Neural progenitor cell (in vitro differentiated cells): ENCODE data around the gene GPR180. TPM values are rescaled to one million over a fixed set of nuclear protein-coding genes. Genes with fewer than 3 reads are reported as not detected.
A peak's percentile ranks its signal among the peaks of the same experiment; 100 is the strongest.

Experiments used
- DNase-seq: peaks from one replicate; pipeline ENCODE4 v3.0.0-alpha.2; 2016; ENCODE audit warnings: low spot score
- H2AFZ ChIP-seq: fragments of 200-600 bp; sonication (generic); replicated peaks from 2 replicates; pipeline ENCODE4 v1.6.1; 2016; ENCODE audit warnings: antibody characterized with exemption
- H3F3A ChIP-seq: fragments of 200-600 bp; sonication (generic); 2 replicates; pipeline ENCODE4 v1.6.1; 2016; ENCODE audit warnings: antibody characterized with exemption, low read depth
- H3K27ac ChIP-seq: fragments of 200-600 bp; sonication (generic); 2 replicates; pipeline ENCODE4 v1.5.1; 2016; ENCODE audit warnings: mild to moderate bottlenecking
- H3K27me3 ChIP-seq: fragments of 200-600 bp; sonication (generic); 2 replicates; pipeline ENCODE4 v1.6.1; 2016; ENCODE audit warnings: mild to moderate bottlenecking, moderate library complexity
- H3K36me3 ChIP-seq: fragments of 200-600 bp; sonication (generic); 2 replicates; pipeline ENCODE4 v1.5.1; 2016
- H3K4me1 ChIP-seq: fragments of 200-600 bp; sonication (generic); 2 replicates; pipeline ENCODE4 v1.6.1; 2016; ENCODE audit warnings: mixed run types
- H3K4me2 ChIP-seq: fragments of 200-600 bp; sonication (generic); 2 replicates; pipeline ENCODE4 v1.6.1; 2016
- H3K4me3 ChIP-seq: fragments of 200-600 bp; sonication (generic); 2 replicates; pipeline ENCODE4 v1.5.1; 2016
- H3K79me2 ChIP-seq: fragments of 200-600 bp; sonication (generic); 2 replicates; pipeline ENCODE4 v1.6.1; 2016; ENCODE audit warnings: low read depth
- H3K9ac ChIP-seq: fragments of 200-600 bp; sonication (generic); 2 replicates; pipeline ENCODE4 v1.6.1; 2016
- H3K9me3 ChIP-seq: fragments of 200-600 bp; sonication (generic); 2 replicates; pipeline ENCODE4 v1.5.1; 2016; ENCODE audit warnings: low read depth
- H4K20me1 ChIP-seq: fragments of 200-600 bp; sonication (generic); 2 replicates; pipeline ENCODE4 v1.6.1; 2016; ENCODE audit warnings: low read depth
- H3K27ac Mint-ChIP-seq: 3 replicates; pipeline ENCODE4 v1.8.0; 2021; ENCODE audit warnings: mixed read lengths
- H3K27me3 Mint-ChIP-seq: 2 replicates; pipeline ENCODE4 v1.8.0; 2022; ENCODE audit warnings: low read depth, mild to moderate bottlenecking, inconsistent platforms, moderate library complexity, mixed read lengths; ENCODE audit not compliant: insufficient read depth
- H3K36me3 Mint-ChIP-seq: 3 replicates; pipeline ENCODE4 v1.8.0; 2021; ENCODE audit warnings: mixed read lengths
- H3K4me1 Mint-ChIP-seq: 3 replicates; pipeline ENCODE4 v1.8.0; 2021; ENCODE audit warnings: mixed read lengths
- H3K4me3 Mint-ChIP-seq: 3 replicates; pipeline ENCODE4 v1.8.0; 2021; ENCODE audit warnings: mild to moderate bottlenecking, moderate library complexity, mixed read lengths
- H3K9me3 Mint-ChIP-seq: 3 replicates; pipeline ENCODE4 v1.8.0; 2020; ENCODE audit warnings: mixed read lengths
- CTCF ChIP-seq: fragments of 200-600 bp; sonication (generic); IDR thresholded peaks from 2 replicates; pipeline ENCODE4 v1.5.1; 2017; ENCODE audit warnings: antibody characterized with exemption, mild to moderate bottlenecking
- EZH2 ChIP-seq: fragments of 200-600 bp; sonication (generic); IDR thresholded peaks from 2 replicates; pipeline ENCODE4 v1.6.1; 2017; ENCODE audit warnings: antibody characterized with exemption, mild to moderate bottlenecking, moderate library complexity
- EZH2phosphoT487 ChIP-seq: fragments of 200-600 bp; sonication (generic); IDR thresholded peaks from 2 replicates; pipeline ENCODE4 v1.6.1; 2017; ENCODE audit warnings: antibody characterized with exemption
- total RNA-seq: library from RNA; depleted of rRNA; stranded (reverse); fragments of >200 nt; gene quantifications from 2 replicates; pipeline ENCODE4 v1.2.3, GENCODE V29; 2015; ENCODE audit warnings: low replicate concordance

The GPR180 gene
- total RNA-seq, 1 donor from 2014 or later = 16.5 TPM

- Histone ChIP-seq H4K20me1 (no peaks in the 10 kb centered on the region), H2AFZ (peak overlapping the region; percentile 43), H3K27ac (no peak overlapping the region), H3K4me1 (no peaks in the 10 kb centered on the region), H3K79me2 (no peaks in the 10 kb centered on the region), H3F3A (no peaks in the 10 kb centered on the region), H3K9ac (no peak overlapping the region), H3K4me3 (no peak overlapping the region), H3K4me2 (no peak overlapping the region), H3K27me3 (no peaks in the 10 kb centered on the region), H3K36me3 (no peaks in the 10 kb centered on the region), H3K9me3 (no peaks in the 10 kb centered on the region)
- Mint-ChIP-seq H3K27me3 (peaks cover 6% of the 10 kb centered on the region), H3K9me3 (no peaks in the 10 kb centered on the region), H3K27ac (no peak overlapping the region), H3K4me1 (peaks cover 7% of the 10 kb centered on the region), H3K36me3 (no peaks in the 10 kb centered on the region), H3K4me3 (no peak overlapping the region)
- no peak for DNase-seq
- no peak for TF ChIP-seq CTCF
- no peak for TF ChIP-seq EZH2phosphoT487
- no peak for TF ChIP-seq EZH2
Observed at GRCh38 chr13:94556621-94557020, 45.0 kb upstream of the GPR180 start.

- H3K9me3 ChIP-seq = no peaks in the 10 kb centered on the region
- no peaks in the 10 kb centered on the region for H3K27me3 ChIP-seq
- H3K9ac ChIP-seq = no peak overlapping the region
- no peak overlapping the region for H3K27ac Mint-ChIP-seq
- H3K27ac ChIP-seq = no peak overlapping the region
- H3K4me3 ChIP-seq = no peak overlapping the region
- DNase-seq = no peak
- no peak overlapping the region for H3K4me3 Mint-ChIP-seq
- H3K36me3 Mint-ChIP-seq = no peaks in the 10 kb centered on the region
- no peaks in the 10 kb centered on the region for H3K36me3 ChIP-seq
- no peaks in the 10 kb centered on the region for H3K4me1 ChIP-seq
- H3K79me2 ChIP-seq = no peaks in the 10 kb centered on the region
- no peaks in the 10 kb centered on the region for H3K9me3 Mint-ChIP-seq
- peaks cover 7% of the 10 kb centered on the region for H3K4me1 Mint-ChIP-seq
- no peaks in the 10 kb centered on the region for H4K20me1 ChIP-seq
- no peaks in the 10 kb centered on the region for H3F3A ChIP-seq
- H3K27me3 Mint-ChIP-seq = peaks cover 4% of the 10 kb centered on the region
- no peak overlapping the region for H3K4me2 ChIP-seq
- H2AFZ ChIP-seq = no peak overlapping the region
- TF ChIP-seq EZH2phosphoT487 (no peak), CTCF (no peak), EZH2 (no peak)
Observed at GRCh38 chr13:94557684-94558235, 43.9 kb upstream of the GPR180 start.

GRCh38 chr13:94558716-94559115 is 42.9 kb upstream of the GPR180 start:
- Histone ChIP-seq H3K9me3 (no peaks in the 10 kb centered on the region), H3K9ac (no peak overlapping the region), H2AFZ (no peak overlapping the region), H3K4me2 (no peak overlapping the region), H3K4me3 (no peak overlapping the region), H3K36me3 (no peaks in the 10 kb centered on the region), H3K79me2 (no peaks in the 10 kb centered on the region), H3F3A (no peaks in the 10 kb centered on the region), H3K27ac (no peak overlapping the region), H4K20me1 (no peaks in the 10 kb centered on the region), H3K4me1 (no peaks in the 10 kb centered on the region), H3K27me3 (no peaks in the 10 kb centered on the region)
- H3K27ac Mint-ChIP-seq = no peak overlapping the region
- no peak for DNase-seq
- TF ChIP-seq EZH2 = no peak
- TF ChIP-seq CTCF = no peak
- no peak for TF ChIP-seq EZH2phosphoT487
- peaks cover 4% of the 10 kb centered on the region for H3K4me1 Mint-ChIP-seq
- H3K9me3 Mint-ChIP-seq = no peaks in the 10 kb centered on the region
- H3K27me3 Mint-ChIP-seq = peaks cover 4% of the 10 kb centered on the region
- H3K36me3 Mint-ChIP-seq = no peaks in the 10 kb centered on the region
- no peak overlapping the region for H3K4me3 Mint-ChIP-seq
